Esophagus squamous epithelium (tissue), 4 donors: ENCODE results near the gene MRPS6.

Source experiments
- POLR2A ChIP-seq, 4 donors: fragments of 450-650 bp; IDR thresholded peaks; one replicate each; pipeline ENCODE4 v1.6.1; 2017; ENCODE audit warnings: antibody characterized with exemption in 4 of 4, mild to moderate bottlenecking in 4 of 4, moderate library complexity in 3 of 4
- TF ChIP-seq, protein P1 (sequence below), 6 experiments: fragments of 450-650 bp in 4 of 6; fragments of 200-600 bp in 2 of 6; sonication (generic) in 2 of 6; IDR thresholded peaks; one replicate each; pipeline ENCODE4 v1.5.1; 2016 to 2019; ENCODE audit warnings: antibody characterized with exemption in 6 of 6, mild to moderate bottlenecking in 4 of 6, moderate library complexity in 4 of 6

DNA sequence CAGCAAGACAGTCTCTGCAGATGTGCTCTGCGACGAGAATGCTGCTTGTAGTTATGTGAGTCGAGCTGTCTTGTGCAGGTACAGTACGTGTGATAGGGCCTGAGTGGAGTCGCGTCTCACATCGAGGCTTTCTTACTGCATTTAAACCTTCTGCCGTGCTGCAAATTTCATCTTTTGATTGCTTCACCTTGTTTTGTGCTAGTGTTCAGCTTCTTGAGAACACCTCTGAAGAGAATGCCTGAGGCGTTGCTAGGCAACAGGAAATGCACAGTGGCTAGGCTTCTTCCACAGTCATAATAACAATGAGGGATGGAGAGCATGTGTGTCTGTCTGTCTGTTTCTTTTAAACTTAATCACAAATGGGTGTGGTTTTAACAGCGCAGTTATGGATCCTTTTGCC is 52.9 kb downstream of the MRPS6 start:
- TF ChIP-seq, protein P1, sequence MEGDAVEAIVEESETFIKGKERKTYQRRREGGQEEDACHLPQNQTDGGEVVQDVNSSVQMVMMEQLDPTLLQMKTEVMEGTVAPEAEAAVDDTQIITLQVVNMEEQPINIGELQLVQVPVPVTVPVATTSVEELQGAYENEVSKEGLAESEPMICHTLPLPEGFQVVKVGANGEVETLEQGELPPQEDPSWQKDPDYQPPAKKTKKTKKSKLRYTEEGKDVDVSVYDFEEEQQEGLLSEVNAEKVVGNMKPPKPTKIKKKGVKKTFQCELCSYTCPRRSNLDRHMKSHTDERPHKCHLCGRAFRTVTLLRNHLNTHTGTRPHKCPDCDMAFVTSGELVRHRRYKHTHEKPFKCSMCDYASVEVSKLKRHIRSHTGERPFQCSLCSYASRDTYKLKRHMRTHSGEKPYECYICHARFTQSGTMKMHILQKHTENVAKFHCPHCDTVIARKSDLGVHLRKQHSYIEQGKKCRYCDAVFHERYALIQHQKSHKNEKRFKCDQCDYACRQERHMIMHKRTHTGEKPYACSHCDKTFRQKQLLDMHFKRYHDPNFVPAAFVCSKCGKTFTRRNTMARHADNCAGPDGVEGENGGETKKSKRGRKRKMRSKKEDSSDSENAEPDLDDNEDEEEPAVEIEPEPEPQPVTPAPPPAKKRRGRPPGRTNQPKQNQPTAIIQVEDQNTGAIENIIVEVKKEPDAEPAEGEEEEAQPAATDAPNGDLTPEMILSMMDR (IDR thresholded peaks at IDR 0.05) = no peak
- no peak for TF ChIP-seq POLR2A (IDR thresholded peaks at IDR 0.05)
